ENCODE data around the gene UPF1. TPM values are rescaled to one million over a fixed set of nuclear protein-coding genes. Genes with fewer than 3 reads are reported as not detected.

The UPF1 gene
- total and polyA plus RNA-seq, 10 donors = 31.2 to 161 (median 84.4) TPM

- intact Hi-C loops (cut with DNase I; ENCODE audit: low total_unique reads) = no loop called here
- H3K9me3 ChIP-seq = no peaks in the 10 kb centered on the region
- H3K4me1 ChIP-seq = peaks cover 27 to 50% (median 42%) of the 10 kb centered on the region in 6 donors
- no peak within 1 kb of the TSS for H3K27ac ChIP-seq
- WGBS, 5 donors = 2 to 4% (median 3%) methylated on average over 29 to 61 of the region's 61 CpGs
- TF ChIP-seq POLR2AphosphoS5 (IDR thresholded peaks at IDR 0.05) (no peak), POLR2A (IDR thresholded peaks at IDR 0.05) (no peak), CTCF (IDR thresholded peaks at IDR 0.05 in 8 of 11, conservative IDR thresholded peaks at IDR 0.05 in 3 of 11) (no peak)
- H3K27me3 ChIP-seq (replicated peaks in 1 of 7) = peaks cover 4 to 100% (median 90%) of the 10 kb centered on the region in 7 donors
- peak; percentile 58 for DNase-seq
- H3K36me3 ChIP-seq = no peaks in the 10 kb centered on the region
- H3K4me3 ChIP-seq = peak within 1 kb of the TSS in 7 of 8 donors; percentile 28 to 67 (median 33)
Observed at GRCh38 chr19:18790566-18791314, 41.0 kb upstream of the UPF1 start, which contains the start of gene COMP. Gene COMP, minus strand, starts transcription at chr19:18791305. Its CDS starts 36 bp downstream, at chr19:18791269.

GRCh38 chr19:18791315-18791678 lies 40.5 kb upstream of the UPF1 start:
- Histone ChIP-seq H3K4me3 (peak overlapping the region in 1 of 8 donors; percentile 67), H3K27ac (no peak overlapping the region), H3K27me3 (replicated peaks in 1 of 7) (peaks cover 4 to 100% (median 86%) of the 10 kb centered on the region in 7 donors)

GRCh38 chr19:18792661-18793060 lies 39.1 kb upstream of the UPF1 start:
- H3K36me3 ChIP-seq = no peaks in the 10 kb centered on the region
- DNase-seq = no peak
- no peak overlapping the region for H3K27ac ChIP-seq
- peaks cover 27 to 37% (median 35%) of the 10 kb centered on the region in 6 donors for H3K4me1 ChIP-seq
- H3K9me3 ChIP-seq = no peaks in the 10 kb centered on the region
- H3K27me3 ChIP-seq (replicated peaks in 1 of 7) = peaks cover 4 to 100% (median 72%) of the 10 kb centered on the region in 7 donors
- TF ChIP-seq POLR2A (IDR thresholded peaks at IDR 0.05) = no peak
- no peak for TF ChIP-seq CTCF (IDR thresholded peaks at IDR 0.05 in 8 of 11, conservative IDR thresholded peaks at IDR 0.05 in 3 of 11)
- TF ChIP-seq POLR2AphosphoS5 (IDR thresholded peaks at IDR 0.05) = no peak
- WGBS, 5 donors = 71 to 87% (median 83%) methylated on average over 3 of the region's 3 CpGs
- intact Hi-C loops (cut with DNase I; ENCODE audit: low total_unique reads) = no loop called here
- no peak overlapping the region for H3K4me3 ChIP-seq

More at GRCh38 chr19:18791315-18791678, 40.5 kb upstream of the UPF1 start:
- no peak for DNase-seq
- Histone ChIP-seq H3K9me3 (no peaks in the 10 kb centered on the region), H3K4me1 (peaks cover 27 to 46% (median 38%) of the 10 kb centered on the region in 6 donors), H3K36me3 (no peaks in the 10 kb centered on the region)
- TF ChIP-seq POLR2A (IDR thresholded peaks at IDR 0.05) (no peak), CTCF (IDR thresholded peaks at IDR 0.05 in 8 of 11, conservative IDR thresholded peaks at IDR 0.05 in 3 of 11) (no peak), POLR2AphosphoS5 (IDR thresholded peaks at IDR 0.05) (no peak)
- intact Hi-C loops (cut with DNase I; ENCODE audit: low total_unique reads) = no loop called here
- WGBS, 5 donors = 23 to 35% (median 33%) methylated on average over 16 to 21 of the region's 21 CpGs

Measured in spleen (tissue), 11 donors.